ENCODE measurements around the gene SLC30A9.

SLC30A9 gene

DNA sequence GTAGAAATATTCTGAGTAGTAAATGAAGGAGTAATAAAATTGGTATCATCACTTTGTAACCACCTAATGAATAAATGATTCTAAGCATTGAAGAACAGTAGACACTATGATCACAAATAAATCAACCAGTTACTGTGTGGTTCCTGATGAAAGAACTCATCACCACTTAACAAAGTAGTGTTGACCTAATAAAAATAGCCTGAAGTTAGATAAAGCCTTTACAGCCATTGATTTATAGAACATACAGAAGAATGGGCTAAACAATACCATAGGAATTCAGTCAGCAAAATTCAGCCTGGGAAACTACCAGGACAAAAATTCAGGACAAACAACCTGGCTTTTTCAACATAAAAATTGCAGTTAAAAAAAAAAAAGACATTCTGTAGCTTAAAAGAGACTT lies 9.0 kb downstream of the SLC30A9 start:
- no peak for DNase-seq (ENCODE audit: low read depth)

DNA sequence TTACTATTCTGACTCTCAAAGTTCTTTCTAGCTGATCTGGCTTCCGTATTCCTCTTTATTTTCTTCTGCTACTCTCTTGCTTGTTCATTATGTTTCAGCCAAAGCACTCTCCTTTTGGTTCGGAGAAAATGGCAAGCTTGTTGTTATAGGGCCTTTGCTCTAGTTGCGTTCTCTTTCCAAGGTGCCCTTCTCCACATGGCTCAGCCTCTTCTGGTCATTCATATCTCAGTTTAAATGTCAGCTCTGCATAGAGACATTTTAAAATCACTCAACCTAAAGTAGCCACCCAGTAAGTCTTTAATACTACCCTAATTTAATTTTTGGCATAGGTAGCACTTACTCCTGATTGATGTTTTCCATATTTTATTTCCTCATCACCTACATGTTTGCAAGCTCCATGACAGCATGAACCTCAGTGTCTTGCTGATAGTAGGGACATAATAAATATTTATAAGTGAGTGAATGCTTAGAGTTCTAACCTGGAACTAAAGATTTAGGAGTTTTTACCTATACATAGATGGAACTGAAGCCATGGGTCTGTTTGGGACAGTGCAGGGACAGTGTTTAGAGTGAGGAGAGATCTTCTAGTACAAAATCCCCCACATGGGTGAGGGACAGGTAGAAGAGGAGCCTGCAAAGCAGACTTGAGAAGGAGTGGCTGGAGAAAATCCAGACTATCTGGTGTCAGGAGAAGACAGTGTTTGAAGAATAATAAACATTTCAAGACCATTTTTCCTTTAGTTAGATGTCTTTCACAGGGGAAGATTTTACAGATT lies 17.9 kb downstream of the SLC30A9 start:
- DNase-seq (ENCODE audit: low read depth): no peak

DNA sequence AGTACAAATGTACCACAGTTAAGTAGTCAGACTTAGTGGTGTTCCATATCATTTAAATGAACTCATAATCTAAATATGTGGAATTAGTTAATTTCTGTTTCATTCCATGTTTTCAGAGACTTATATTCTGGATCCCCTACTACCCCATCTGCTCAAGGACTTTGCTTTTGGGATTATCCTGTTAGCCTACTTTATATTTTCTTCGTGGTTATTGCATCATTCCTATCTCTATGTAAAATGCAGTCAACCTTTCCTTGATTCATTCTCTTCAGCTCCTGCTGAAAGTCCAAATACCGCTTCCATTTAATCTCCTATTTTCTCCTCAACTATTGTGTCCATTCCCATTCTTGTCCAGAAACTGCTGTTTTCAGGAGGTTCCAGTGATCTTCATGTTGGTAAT lies 25.1 kb downstream of the SLC30A9 start:
- no peak for DNase-seq (ENCODE audit: low read depth)

DNA sequence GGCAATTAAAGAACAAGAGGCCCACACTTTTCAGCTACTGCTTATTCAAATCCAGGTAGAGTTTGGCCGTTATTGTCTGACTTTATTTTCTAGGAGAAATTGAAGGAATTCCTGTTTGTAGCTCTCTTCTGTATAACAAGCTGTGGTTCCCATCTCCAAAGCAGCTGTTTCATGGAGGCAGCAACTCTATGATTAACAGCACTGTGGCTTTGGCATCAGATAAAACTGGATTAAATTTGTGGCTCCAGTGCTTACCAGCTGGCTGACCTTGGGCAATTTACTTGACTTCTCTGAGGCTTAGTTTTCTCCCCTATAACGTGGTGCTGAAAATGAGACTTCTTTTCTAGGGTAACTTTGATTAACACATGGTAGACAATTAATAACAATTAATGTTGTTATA lies 28.1 kb downstream of the SLC30A9 start:
- no peak for DNase-seq (ENCODE audit: low read depth)

DNA sequence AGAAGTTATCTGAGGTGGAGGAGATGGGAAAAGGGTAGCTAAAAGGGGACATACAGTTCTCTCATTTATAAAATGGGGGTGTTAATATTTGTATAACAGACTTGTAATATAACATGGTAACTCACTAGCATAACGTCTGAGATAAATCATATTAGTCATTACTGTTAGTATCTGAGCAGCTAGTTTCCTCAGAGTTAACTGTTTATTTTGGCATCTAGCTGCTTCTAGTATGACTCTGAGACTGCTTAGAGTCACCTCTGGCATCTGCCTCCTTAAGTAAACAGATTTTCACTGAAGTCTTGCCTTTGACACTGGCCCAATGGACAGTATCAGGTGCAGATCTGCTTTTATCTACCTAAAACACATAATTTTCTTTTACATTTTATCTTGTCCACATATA lies 58.1 kb downstream of the SLC30A9 start:
- no peak for DNase-seq (ENCODE audit: low read depth)

DNA sequence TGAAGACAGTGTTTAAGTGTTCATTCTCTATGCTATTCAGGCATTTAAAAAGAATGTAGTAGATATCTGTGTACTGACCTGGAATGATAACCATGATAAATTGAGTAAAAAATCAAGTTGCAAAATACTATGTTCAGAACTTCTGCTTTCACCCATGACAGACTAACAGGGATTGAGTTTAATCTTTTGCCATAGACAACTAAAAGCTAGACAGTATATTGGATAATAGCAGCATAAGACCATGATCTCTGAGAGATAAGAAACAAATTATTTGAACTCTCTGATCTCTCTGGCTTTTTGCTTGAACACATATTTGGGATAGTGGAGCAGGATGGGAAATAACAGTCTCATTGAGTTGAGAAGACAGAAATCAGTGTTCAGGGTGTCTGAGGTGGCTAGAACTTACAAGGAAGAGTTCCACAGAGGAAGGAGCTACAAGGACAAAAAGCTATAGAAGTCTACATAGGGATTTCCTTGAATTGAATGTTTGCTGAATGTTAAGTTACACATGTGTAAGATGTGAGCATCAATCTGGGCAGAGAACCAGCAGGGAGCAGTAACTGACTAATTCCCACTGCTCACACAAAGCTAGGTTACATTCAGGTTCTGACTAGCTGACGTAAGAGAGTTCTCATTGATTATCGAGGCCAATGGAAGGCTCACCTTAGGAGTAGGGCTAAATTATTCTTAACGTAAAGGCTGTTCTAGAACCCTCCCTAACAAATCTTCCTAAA lies 60.4 kb downstream of the SLC30A9 start:
- DNase-seq (ENCODE audit: low read depth): no peak

DNA sequence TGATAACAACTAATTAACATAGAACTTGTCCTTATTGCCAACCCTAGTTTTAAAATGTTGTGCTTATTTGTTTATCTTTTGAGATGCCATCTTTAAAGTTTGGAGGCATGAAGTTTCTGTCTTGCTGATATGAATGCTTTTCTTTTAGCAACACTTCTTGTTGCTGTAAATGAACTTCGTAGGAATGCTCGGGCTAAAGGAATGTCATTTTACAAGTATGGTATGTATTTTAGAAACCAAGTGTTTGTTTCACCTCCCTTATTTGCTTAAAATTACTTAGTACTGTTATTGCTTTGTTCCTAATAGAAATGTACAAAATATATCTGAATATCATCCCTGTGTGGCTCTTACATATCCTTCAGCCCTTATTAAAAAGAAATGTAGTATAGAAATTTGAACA lies 76.1 kb downstream of the SLC30A9 start:
- DNase-seq (ENCODE audit: low read depth): no peak

DNA sequence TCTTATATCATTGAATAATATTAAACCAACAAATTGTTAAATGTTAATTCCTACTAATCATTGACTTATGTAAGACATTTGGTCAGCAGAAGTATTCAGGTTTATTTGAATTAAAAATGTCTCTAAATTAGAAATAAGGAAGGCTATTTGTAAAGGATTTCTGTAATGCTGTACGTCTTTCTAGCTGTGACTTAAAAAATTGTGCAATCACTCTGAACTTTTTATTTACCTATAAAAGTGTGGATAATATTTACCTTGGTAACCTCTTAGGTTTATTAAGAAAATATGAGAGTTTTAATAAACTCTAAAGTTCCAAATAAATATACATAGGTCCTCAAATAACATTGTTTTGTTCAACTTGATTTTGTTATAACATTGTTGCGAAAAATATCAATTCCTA lies 76.9 kb downstream of the SLC30A9 start:
- no peak for DNase-seq (ENCODE audit: low read depth)

DNA sequence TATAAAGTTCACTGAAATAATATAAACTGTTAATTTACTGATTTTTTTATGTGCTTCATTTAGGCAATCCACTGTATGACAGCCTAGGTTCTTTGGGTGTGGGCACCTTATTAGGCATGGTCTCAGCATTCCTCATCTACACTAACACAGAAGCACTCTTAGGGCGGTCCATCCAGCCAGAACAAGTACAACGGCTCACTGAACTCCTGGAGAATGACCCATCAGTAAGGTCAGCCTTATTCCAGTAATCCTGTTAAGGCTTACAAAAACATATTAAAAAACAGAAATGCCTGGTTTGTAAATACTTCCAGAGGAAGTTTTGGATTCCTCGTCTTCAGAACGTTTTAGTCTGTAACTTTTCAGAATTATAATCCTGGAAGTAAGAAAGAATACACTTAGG lies 80.1 kb downstream of the SLC30A9 start:
- DNase-seq (ENCODE audit: low read depth): no peak

DNA sequence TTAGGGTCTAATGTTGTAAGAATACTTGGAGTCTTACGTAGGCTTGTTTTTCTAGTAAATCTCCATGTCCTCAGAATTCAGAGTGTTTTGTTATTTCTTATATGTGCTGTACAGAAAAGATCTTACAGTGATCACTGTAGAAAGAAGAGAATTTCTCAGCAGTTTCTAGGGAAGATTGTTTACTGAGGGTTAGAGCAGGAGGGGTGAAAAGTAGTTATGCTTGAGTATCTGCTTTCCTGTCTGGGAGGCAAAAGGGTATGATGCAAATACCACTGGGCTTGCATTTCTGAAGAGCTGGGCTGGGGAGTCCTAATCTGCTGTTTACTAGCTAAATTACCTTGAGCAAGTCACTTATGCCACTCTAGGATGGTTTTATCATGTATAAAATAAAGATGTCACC lies 84.0 kb downstream of the SLC30A9 start:
- DNase-seq (ENCODE audit: low read depth): no peak

DNA sequence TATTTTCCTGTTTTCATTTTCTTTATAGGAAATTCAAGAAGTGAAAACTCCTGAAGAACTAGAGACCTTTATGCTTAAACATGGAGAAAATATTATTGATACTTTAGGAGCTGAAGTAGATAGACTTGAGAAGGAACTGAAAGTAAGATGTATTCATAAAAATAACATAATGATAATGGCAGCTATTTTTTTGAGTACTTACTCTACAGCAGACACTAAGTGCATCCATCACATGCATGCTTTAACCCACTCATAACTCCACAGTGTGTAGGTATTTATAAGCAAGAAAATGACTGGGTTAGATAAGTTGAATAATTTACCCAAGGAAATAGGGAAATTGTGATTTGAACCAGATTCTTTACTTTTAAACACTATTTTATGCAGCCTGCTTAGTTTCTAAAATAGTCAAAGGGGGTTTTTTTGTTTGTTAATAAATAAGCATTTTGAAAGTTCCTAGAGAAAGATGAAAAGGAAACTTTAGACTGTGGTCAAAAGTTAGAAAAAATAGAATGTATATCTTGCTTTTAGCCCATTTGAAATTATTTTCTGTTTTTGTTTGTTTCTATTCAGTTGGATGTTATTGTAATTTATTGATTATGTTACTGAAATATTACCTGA lies 88.0 kb downstream of the SLC30A9 start:
- no peak for DNase-seq (ENCODE audit: low read depth)

DNA sequence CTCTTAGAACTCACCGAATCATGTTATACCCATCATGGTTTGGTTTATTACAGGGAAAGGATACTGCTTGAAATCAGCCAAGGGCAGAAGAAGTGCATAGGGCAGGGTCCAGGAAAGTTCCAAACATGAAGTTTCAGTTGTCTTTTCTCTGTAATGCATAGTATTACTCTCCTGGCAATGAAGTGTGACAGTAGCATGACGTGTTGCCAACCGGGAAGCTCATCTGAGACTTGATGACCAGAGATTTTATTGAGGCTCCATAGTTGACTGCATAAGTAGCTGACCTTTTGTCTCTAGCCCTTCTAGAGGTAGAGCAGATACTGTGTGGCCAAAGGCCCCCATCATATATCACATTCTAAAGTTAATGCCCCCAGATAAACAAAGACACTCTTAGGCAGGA lies 90.0 kb downstream of the SLC30A9 start:
- DNase-seq (ENCODE audit: low read depth): no peak

DNA sequence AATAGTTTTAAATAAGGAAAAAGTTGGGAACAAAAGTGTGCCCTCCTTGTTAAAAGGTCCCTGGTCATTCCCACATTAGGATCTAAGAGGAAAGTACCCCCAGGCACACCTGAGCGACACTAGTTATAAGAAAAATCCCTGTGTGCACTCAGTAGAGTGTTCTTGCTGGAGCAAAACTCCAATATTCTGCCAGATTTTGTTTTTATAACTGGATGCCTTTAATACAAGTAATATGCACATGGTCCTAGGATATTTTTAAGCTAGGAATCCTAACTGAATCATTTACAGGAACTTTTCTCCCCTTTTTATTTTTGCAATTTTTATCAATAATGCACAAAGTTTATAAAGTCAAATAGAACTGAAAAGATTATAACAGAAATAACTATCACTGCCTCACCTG lies 93.5 kb downstream of the SLC30A9 start:
- no peak for DNase-seq (ENCODE audit: low read depth)

DNA sequence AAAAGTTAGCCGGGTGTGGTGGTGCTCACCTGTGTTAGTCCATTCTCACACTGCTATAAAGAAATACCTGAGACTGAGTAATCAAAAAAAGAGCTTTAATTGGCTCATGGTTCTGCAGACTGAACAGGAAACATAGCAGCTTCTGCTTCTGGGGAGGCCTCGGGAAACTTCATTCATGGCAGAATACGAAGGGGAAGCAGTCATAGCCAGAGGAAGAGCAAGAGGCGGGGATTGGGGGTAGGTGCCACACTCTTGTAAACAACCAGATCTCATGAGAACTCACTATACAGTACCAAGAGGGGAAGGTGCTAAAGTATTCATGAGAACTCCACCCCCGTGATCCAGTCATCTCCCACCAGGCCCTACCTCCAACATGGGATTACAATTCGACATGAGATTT lies 98.1 kb downstream of the SLC30A9 start:
- no peak for DNase-seq (ENCODE audit: low read depth)

DNA sequence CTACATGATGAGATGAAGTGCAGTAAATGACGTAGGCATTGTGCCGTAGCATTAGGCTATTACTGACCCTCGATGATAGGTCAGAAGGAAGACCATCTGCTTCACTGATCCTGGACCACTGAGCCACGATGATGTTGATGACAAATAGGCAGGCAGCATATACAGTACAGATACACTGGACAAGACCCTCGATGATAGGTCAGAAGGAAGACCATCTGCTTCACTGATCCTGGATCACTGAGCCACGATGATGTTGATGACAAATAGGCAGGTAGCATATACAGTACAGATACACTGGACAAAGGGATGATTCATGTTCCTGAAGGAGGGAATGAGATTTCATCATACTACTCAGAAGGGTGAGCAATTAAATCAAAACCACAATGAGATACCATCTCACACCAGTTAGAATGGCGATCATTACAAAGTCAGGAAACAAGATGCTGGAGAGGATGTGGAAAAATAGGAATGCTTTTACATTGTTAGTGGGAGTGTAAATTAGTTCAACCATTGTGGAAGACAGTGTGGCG lies 111.2 kb downstream of the SLC30A9 start:
- DNase-seq (ENCODE audit: low read depth): no peak

DNA sequence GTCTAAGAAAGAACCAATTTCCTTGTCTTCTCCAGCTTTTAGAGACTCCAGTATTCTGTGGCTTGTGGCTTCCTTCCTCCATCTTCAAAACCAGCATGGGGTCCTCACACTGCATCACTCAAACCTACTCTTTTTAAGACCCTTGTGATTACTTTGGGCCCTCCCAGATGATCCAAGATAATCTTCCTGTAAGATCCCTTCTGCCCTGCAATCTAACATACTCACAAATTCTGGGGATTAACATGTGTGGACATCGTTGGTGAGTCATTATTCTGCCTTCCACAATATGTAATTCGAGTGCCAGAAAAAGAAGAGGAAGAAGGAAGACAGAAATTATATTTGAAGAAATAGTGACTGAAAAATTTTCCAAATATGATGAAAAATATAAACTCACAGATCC lies 114.2 kb downstream of the SLC30A9 start:
- DNase-seq (ENCODE audit: low read depth): no peak

DNA sequence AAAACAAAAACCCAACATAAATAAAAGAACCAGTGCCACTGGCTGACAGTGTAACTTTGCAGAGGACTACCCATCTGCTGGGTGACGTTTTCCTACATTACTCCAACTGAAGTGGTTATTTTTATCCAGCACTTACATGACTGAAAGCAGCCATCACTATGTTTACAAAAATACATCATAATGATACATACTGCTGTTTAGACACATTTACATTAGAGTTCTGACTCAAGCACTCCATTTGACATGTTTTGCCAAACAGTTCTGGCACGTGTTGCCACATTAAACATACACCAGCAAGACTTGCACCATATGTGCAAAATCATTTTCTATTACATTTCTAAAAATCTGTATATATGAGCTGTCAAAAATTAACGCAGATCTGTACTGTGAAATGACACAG lies 122.5 kb downstream of the SLC30A9 start:
- no peak for DNase-seq (ENCODE audit: low read depth)

DNA sequence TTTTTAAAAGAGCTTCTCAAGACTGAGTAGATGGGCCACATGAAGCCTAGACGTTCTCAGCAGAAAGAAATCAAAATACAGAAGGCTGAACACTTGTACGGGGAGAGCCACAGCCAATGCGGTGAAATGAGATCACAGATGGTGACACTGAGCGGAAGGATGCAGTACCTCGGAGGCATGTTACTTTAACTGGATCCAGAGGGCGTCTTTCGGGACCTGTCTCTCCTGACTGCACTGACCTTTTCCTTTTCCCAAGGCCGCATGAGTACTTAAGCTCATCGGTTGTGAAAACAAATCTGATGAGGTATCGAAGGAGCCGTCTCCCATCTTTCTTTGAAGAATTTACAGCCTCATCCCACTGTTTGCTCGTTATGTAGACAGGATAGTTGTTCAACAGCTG lies 129.6 kb downstream of the SLC30A9 start:
- DNase-seq (ENCODE audit: low read depth): no peak

DNA sequence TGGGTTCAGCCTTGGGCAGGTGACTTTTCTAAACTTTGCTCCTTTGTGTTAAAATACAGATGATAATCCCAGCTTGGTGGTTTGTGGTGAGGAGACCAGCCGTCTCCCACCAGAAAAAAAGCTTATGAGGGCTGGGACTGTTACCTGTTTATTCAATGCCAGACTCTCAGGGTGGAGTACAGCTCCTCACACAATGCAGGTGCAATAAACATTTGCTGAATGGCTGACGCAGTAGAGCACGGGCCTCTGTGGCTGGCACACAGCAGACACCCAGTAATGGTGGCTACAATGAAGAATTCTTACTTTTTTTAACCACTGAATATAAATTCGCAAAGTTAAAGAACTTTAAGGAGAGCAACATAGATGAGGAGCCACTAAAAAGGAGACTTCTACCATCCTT lies 131.9 kb downstream of the SLC30A9 start:
- DNase-seq (ENCODE audit: low read depth): no peak

DNA sequence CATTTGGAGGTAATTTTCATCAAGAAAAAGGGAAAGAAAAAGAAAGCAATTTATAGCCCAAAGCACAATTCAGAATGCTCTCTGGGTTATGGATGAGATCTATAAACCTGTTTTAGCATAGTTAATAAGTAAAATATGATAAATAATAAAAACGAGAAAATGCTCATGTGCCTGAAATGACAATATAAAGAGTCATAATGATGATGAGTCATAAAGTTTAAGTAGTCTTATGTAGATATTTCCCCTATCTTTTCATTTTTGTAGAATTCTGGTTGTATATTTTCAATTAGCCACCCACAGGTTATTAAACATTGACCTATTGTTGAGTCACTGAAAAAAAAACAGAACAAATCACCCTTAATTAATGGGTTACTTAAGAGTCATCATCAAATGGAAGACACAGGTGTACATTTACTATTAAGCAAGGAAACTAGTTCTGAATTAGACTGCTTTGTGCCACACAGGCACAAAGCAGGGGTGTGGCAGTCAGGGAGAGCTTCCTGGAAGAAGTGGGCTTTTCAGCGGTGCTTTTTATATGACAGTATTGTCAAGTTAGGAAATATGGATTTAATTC lies 132.8 kb downstream of the SLC30A9 start:
- no peak for DNase-seq (ENCODE audit: low read depth)

DNA sequence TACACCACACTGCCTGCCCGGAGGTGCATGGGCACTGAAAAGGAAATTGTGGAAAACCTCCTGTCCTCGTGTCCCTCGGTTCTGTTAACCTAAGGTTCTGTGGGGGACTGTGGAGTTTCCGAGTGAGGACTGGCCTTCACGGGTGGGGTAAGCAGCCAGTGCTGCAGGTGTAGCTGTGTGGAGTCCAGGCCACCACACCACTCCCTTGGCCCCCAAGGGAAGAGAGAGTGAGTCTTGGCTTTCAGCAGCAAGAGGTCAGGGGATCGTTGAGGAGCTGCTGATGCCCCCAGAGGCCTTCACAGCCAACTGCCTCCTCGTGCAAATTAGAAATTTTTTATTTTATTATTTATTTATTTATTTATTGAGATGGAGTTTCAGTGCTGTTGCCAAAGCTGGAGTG lies 141.8 kb downstream of the SLC30A9 start:
- no peak for DNase-seq (ENCODE audit: low read depth)

DNA sequence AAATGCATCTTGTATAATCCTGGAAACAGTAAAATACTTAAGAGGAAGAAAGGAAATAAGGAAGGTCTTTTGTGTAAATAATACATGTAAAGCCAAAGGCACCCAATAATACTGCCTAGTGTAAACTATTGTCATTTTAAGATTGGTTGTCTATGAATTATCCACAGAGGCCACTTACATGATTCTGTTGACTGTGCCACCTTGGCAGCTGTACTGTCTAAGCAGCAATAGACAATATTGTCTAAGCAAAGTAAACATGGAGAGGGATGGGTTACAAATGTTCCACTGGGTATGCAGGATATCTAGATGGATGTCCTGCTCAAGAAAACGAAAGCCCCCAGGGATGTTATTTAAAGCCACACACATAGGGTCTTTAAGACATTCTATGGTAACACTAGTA lies 142.7 kb downstream of the SLC30A9 start:
- DNase-seq (ENCODE audit: low read depth): no peak

DNA sequence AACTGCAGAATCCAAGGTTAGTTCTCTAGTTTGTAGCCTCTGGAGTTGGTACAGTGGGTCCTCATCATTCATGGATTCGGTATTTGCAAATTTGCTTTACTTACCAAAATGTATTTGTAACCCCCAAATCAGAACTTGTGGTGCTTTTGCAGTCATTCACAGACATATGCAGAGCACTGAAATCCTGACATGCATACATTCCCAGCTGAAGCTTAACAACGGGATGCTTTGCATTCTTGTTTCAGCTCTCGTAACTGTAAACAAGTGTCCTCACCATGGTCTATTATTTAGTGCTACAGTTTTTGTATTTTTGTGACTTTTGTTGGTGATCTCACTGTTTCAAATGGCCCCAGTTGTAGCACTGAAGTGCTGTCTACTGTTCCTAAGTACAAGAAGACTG lies 146.0 kb downstream of the SLC30A9 start:
- no peak for DNase-seq (ENCODE audit: low read depth)
